UCSD-AML1 (cell line): Measurements from ENCODE around the gene MTO1.
"Not testable (repeated sequence)": the region's sequence is repeated elsewhere in the genome, so short reads cannot be mapped to it uniquely, and the experiment has no call there.

Experiments
- DNase-seq: peaks from one replicate; lab custom pipeline; 2025; ENCODE audit not compliant: unreplicated experiment; lab: John Stamatoyannopoulos, UW

The MTO1 gene

GRCh38 chr6:73528897-73529296, 67.4 kb downstream of the MTO1 start:
- no peak for DNase-seq

GRCh38 chr6:73532293-73532692, 70.8 kb downstream of the MTO1 start:
- no peak for DNase-seq

GRCh38 chr6:73534628-73535027, 73.1 kb downstream of the MTO1 start:
- DNase-seq, result no peak

- DNase-seq, result no peak
Measured at GRCh38 chr6:73537677-73538076, 76.1 kb downstream of the MTO1 start.

- no peak for DNase-seq
Measured at GRCh38 chr6:73538116-73538779, 76.7 kb downstream of the MTO1 start.

GRCh38 chr6:73542481-73542880, 80.9 kb downstream of the MTO1 start:
- not testable (repeated sequence) for DNase-seq

- DNase-seq, result no peak
Measured at GRCh38 chr6:73542891-73543290, 81.4 kb downstream of the MTO1 start.

- no peak for DNase-seq
Measured at GRCh38 chr6:73547036-73547435, 85.5 kb downstream of the MTO1 start.

- no peak for DNase-seq
Measured at GRCh38 chr6:73548458-73549446, 87.2 kb downstream of the MTO1 start.

- not testable (repeated sequence) for DNase-seq
Measured at GRCh38 chr6:73551115-73551514, 89.6 kb downstream of the MTO1 start.

- DNase-seq, result not testable (repeated sequence)
Measured at GRCh38 chr6:73555380-73555949, 93.9 kb downstream of the MTO1 start.

- DNase-seq, result no peak
Measured at GRCh38 chr6:73556836-73557235, 95.3 kb downstream of the MTO1 start.
